ENCODE data around the gene SMIM38. TPM values are rescaled to one million over a fixed set of nuclear protein-coding genes. Genes with fewer than 3 reads are reported as not detected.

The SMIM38 gene
- polyA plus RNA-seq, 1 of the 3 experiments (the other 2 are of a cell fraction), result 0.13 TPM

- no peak overlapping the region for H2AFZ ChIP-seq (ENCODE audit: low read depth)
- peaks cover 5% of the 10 kb centered on the region in 2 experiments; a peak in 3 of 4 replicates for H3K4me1 ChIP-seq (ENCODE audit: control insufficient read depth in 1 of 2, insufficient read depth in 2 of 2, low read depth in 1 of 2, low read length in 1 of 2)
- H3K9me3 ChIP-seq, result no peaks in the 10 kb centered on the region
- no peaks in the 10 kb centered on the region for H3K79me2 ChIP-seq (ENCODE audit: insufficient read depth)
- H3K9me2 ChIP-seq, result no peaks in the 10 kb centered on the region
- TF ChIP-seq FOXJ3 (CRISPR knock-in tag; IDR thresholded peaks at IDR 0.05) (no peak), SIN3A (IDR thresholded peaks at IDR 0.05; ENCODE audit: borderline replicate concordance, low read depth, low read length) (no peak), MEF2A (IDR thresholded peaks at IDR 0.05; ENCODE audit: borderline replicate concordance, low read depth) (no peak), SMC3 (IDR thresholded peaks at IDR 0.05; ENCODE audit: low read depth, low read length) (no peak), EZH2phosphoT487 (IDR thresholded peaks at IDR 0.05; ENCODE audit: borderline replicate concordance, low read depth) (no peak), YY1 (IDR thresholded peaks at IDR 0.05; ENCODE audit: low read depth) (no peak), CHD2 (IDR thresholded peaks at IDR 0.05; ENCODE audit: low read length, partially characterized antibody) (no peak), FOSL2 (IDR thresholded peaks at IDR 0.05; ENCODE audit: borderline replicate concordance, low read depth) (no peak), EP300 (IDR thresholded peaks at IDR 0.05; ENCODE audit: borderline replicate concordance in 1 of 2, low read depth in 1 of 2, low read length in 1 of 2) (no peak), TAF1 (IDR thresholded peaks at IDR 0.05; ENCODE audit: borderline replicate concordance, low read depth, low read length) (no peak)
- TF ChIP-seq, protein P1, sequence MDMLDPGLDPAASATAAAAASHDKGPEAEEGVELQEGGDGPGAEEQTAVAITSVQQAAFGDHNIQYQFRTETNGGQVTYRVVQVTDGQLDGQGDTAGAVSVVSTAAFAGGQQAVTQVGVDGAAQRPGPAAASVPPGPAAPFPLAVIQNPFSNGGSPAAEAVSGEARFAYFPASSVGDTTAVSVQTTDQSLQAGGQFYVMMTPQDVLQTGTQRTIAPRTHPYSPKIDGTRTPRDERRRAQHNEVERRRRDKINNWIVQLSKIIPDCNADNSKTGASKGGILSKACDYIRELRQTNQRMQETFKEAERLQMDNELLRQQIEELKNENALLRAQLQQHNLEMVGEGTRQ (IDR thresholded peaks at IDR 0.05; ENCODE audit: borderline replicate concordance, low read depth, low read length), result no peak
- TF ChIP-seq, protein P2, sequence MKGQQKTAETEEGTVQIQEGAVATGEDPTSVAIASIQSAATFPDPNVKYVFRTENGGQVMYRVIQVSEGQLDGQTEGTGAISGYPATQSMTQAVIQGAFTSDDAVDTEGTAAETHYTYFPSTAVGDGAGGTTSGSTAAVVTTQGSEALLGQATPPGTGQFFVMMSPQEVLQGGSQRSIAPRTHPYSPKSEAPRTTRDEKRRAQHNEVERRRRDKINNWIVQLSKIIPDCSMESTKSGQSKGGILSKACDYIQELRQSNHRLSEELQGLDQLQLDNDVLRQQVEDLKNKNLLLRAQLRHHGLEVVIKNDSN (IDR thresholded peaks at IDR 0.05; ENCODE audit: borderline replicate concordance, low read depth), result no peak
- TF ChIP-seq, protein P3, sequence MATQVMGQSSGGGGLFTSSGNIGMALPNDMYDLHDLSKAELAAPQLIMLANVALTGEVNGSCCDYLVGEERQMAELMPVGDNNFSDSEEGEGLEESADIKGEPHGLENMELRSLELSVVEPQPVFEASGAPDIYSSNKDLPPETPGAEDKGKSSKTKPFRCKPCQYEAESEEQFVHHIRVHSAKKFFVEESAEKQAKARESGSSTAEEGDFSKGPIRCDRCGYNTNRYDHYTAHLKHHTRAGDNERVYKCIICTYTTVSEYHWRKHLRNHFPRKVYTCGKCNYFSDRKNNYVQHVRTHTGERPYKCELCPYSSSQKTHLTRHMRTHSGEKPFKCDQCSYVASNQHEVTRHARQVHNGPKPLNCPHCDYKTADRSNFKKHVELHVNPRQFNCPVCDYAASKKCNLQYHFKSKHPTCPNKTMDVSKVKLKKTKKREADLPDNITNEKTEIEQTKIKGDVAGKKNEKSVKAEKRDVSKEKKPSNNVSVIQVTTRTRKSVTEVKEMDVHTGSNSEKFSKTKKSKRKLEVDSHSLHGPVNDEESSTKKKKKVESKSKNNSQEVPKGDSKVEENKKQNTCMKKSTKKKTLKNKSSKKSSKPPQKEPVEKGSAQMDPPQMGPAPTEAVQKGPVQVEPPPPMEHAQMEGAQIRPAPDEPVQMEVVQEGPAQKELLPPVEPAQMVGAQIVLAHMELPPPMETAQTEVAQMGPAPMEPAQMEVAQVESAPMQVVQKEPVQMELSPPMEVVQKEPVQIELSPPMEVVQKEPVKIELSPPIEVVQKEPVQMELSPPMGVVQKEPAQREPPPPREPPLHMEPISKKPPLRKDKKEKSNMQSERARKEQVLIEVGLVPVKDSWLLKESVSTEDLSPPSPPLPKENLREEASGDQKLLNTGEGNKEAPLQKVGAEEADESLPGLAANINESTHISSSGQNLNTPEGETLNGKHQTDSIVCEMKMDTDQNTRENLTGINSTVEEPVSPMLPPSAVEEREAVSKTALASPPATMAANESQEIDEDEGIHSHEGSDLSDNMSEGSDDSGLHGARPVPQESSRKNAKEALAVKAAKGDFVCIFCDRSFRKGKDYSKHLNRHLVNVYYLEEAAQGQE (IDR thresholded peaks at IDR 0.05; ENCODE audit: low read depth, low read length), result no peak
- H3F3A ChIP-seq (replicated peaks; ENCODE audit: insufficient read depth), result no peaks in the 10 kb centered on the region
- DNase-seq, result no peak
- no peaks in the 10 kb centered on the region for H4K20me1 ChIP-seq (ENCODE audit: insufficient read depth)
- no peaks in the 10 kb centered on the region for H3K36me3 ChIP-seq (replicated peaks in 1 of 2; ENCODE audit: control insufficient read depth in 1 of 2, insufficient read depth in 2 of 2, low read length in 1 of 2)
- CTCF ChIA-PET, result interaction anchor here (0.6 to 0.9 kb wide), 3 partner anchors 14 to 101 kb away, joined by 3 to 4 read pairs (median 4); no protein-coding TSS in a partner anchor
- H3K4me3 ChIP-seq (ENCODE audit: low read depth in 2 of 2, low read length in 1 of 2), result no peak overlapping the region
- POLR2A ChIA-PET, result no interaction called here
- no peak overlapping the region for H3K27ac ChIP-seq (ENCODE audit: low read depth in 2 of 2, low read length in 1 of 2)
- whole genome bisulfite sequencing (ENCODE audit: low lambda C conversion rate), result 70% methylated on average over 6 of the region's 6 CpGs
- no peak overlapping the region for H3K4me2 ChIP-seq
- no peaks in the 10 kb centered on the region for H3K27me3 ChIP-seq (ENCODE audit: insufficient read depth)
- H3K9ac ChIP-seq, result no peak overlapping the region
Measured at GRCh38 chr11:69171476-69172240, 15.9 kb downstream of the SMIM38 start.

All from SK-N-SH (cell line).